CD14-positive monocyte (primary cell): Measurements from ENCODE around the gene FOLR1. TPM values are rescaled to one million over a fixed set of nuclear protein-coding genes. Genes with fewer than 3 reads are reported as not detected.

Experiments used
- DNase-seq, 3 donors: peaks; one replicate each; pipeline ENCODE4 v3.0.0-alpha.2; 2011 to 2022
- H2AFZ ChIP-seq: 2 replicates; pipeline ENCODE4 v1.6.0; 2012; ENCODE audit warnings: mild to moderate bottlenecking, low read depth, low read length, inconsistent platforms; ENCODE audit not compliant: insufficient read depth, poor library complexity, severe bottlenecking
- H3K27ac ChIP-seq, 2 donors: 1 replicate in 1 of 2; 2 replicates in 1 of 2; pipeline ENCODE4 v1.5.1; 2012 to 2013; ENCODE audit warnings: low read length in 2 of 2, control low read depth in 1 of 2, inconsistent platforms in 1 of 2, low read depth in 1 of 2, mild to moderate bottlenecking in 1 of 2
- H3K27me3 ChIP-seq, 2 donors: one replicate each; pipeline versions ENCODE4 v1.6.0 to v1.6.1; 2011 to 2013; ENCODE audit warnings: low read length in 2 of 2; ENCODE audit not compliant: control insufficient read depth in 2 of 2, insufficient read depth in 2 of 2
- H3K36me3 ChIP-seq, 2 donors: replicated peaks in 1 of 2; 1 replicate in 1 of 2; 2 replicates in 1 of 2; pipeline versions ENCODE4 v1.5.1 to v1.6.1; 2012 to 2013; ENCODE audit warnings: low read length in 2 of 2, control low read depth in 1 of 2, inconsistent platforms in 1 of 2, mild to moderate bottlenecking in 1 of 2; ENCODE audit not compliant: insufficient read depth in 2 of 2, control insufficient read depth in 1 of 2
- H3K4me1 ChIP-seq, 2 donors: 1 replicate in 1 of 2; 2 replicates in 1 of 2; pipeline versions ENCODE4 v1.5.1 to v1.6.1; 2012 to 2013; ENCODE audit warnings: low read length in 2 of 2, control low read depth in 1 of 2, inconsistent platforms in 1 of 2, mild to moderate bottlenecking in 1 of 2, moderate library complexity in 1 of 2; ENCODE audit not compliant: insufficient read depth in 2 of 2, control insufficient read depth in 1 of 2
- H3K4me2 ChIP-seq: replicated peaks from 2 replicates; pipeline ENCODE3; 2012; ENCODE audit warnings: low read length, moderate library complexity, mild to moderate bottlenecking; ENCODE audit not compliant: poor library complexity, severe bottlenecking; ENCODE audit errors: extremely low read depth
- H3K4me3 ChIP-seq, 3 experiments: fragments of 200-600 bp in 1 of 3; sonication (generic) in 1 of 3; replicated peaks in 1 of 3; 1 replicate in 2 of 3; 2 replicates in 1 of 3; pipeline ENCODE4 v1.5.1; 2011 to 2013; ENCODE audit warnings: low read length in 3 of 3, mild to moderate bottlenecking in 3 of 3, control low read depth in 2 of 3, low read depth in 2 of 3, inconsistent platforms in 1 of 3, moderate library complexity in 1 of 3
- H3K79me2 ChIP-seq: 2 replicates; pipeline ENCODE4 v1.6.0; 2012; ENCODE audit warnings: mild to moderate bottlenecking, control low read depth, inconsistent platforms, low read length, moderate library complexity; ENCODE audit not compliant: insufficient read depth
- H3K9ac ChIP-seq: 2 replicates; pipeline ENCODE4 v1.6.0; 2017; ENCODE audit warnings: low read length, mild to moderate bottlenecking; ENCODE audit not compliant: insufficient read depth, poor library complexity, severe bottlenecking
- H3K9me3 ChIP-seq, 2 donors: replicated peaks in 1 of 2; 1 replicate in 1 of 2; 2 replicates in 1 of 2; pipeline versions ENCODE4 v1.5.1 to v1.6.1; 2012 to 2013; ENCODE audit warnings: low read length in 2 of 2, control low read depth in 1 of 2; ENCODE audit not compliant: control insufficient read depth in 1 of 2, insufficient read depth in 1 of 2
- H4K20me1 ChIP-seq: 2 replicates; pipeline ENCODE4 v1.6.0; 2012; ENCODE audit warnings: mild to moderate bottlenecking, low read length, control low read depth, moderate library complexity; ENCODE audit not compliant: insufficient read depth
- H3K27ac Mint-ChIP-seq, 7 donors: one replicate each; pipeline ENCODE4 v1.8.0; 2020; ENCODE audit warnings: mild to moderate bottlenecking in 7 of 7, mixed read lengths in 7 of 7, moderate library complexity in 6 of 7, inconsistent platforms in 2 of 7
- H3K27me3 Mint-ChIP-seq, 3 donors: one replicate each; pipeline ENCODE4 v1.8.0; 2021 to 2022; ENCODE audit warnings: low read depth in 3 of 3, mild to moderate bottlenecking in 3 of 3, mixed read lengths in 3 of 3, moderate library complexity in 3 of 3, inconsistent platforms in 1 of 3
- H3K36me3 Mint-ChIP-seq, 2 donors: one replicate each; pipeline ENCODE4 v1.8.0; 2020; ENCODE audit warnings: mixed read lengths in 2 of 2, inconsistent platforms in 1 of 2, mild to moderate bottlenecking in 1 of 2
- H3K4me1 Mint-ChIP-seq: one replicate; pipeline ENCODE4 v1.8.0; 2020; ENCODE audit warnings: mild to moderate bottlenecking, mixed read lengths
- H3K4me3 Mint-ChIP-seq, 2 donors: one replicate each; pipeline ENCODE4 v1.8.0; 2020; ENCODE audit warnings: mild to moderate bottlenecking in 2 of 2, mixed read lengths in 2 of 2, moderate library complexity in 1 of 2
- H3K9me3 Mint-ChIP-seq, 7 donors: one replicate each; pipeline ENCODE4 v1.8.0; 2020 to 2022; ENCODE audit warnings: mixed read lengths in 7 of 7, mild to moderate bottlenecking in 6 of 7, moderate library complexity in 6 of 7, inconsistent platforms in 2 of 7
- CTCF ChIP-seq: fragments of 200-600 bp; IDR thresholded peaks from one replicate; pipeline ENCODE4 v1.8.0; 2022; ENCODE audit warnings: antibody characterized with exemption, mild to moderate bottlenecking
- WGBS: methylation state at CpG from one replicate; pipeline ENCODE4 v1.1.5; 2013; ENCODE audit warnings: missing lambda C conversion rate; ENCODE audit not compliant: insufficient coverage; 5-methylcytosine and 5-hydroxymethylcytosine counted together
- intact Hi-C, 2 donors: fragments of 100-400 bp; cut with micrococcal nuclease; formaldehyde crosslinking; loops; one replicate each; pipeline versions ENCODE4 v1.15.0 to v1.15.1; 2023
- polyA plus RNA-seq, 3 donors: library from polyadenylated mRNA; depleted of rRNA in 1 of 3; unstranded in 2 of 3; stranded (reverse) in 1 of 3; fragments of 300-500 nt in 2 of 3; fragments of >200 nt in 1 of 3; fragmentation: Illumina TruSeq in 2 of 3; gene quantifications; 1 replicate in 2 of 3; 2 replicates in 1 of 3; pipeline ENCODE4 v1.2.3, GENCODE V29; 2012 to 2021

FOLR1 gene
- polyA plus RNA-seq, 3 donors, result not detected

- Histone ChIP-seq H3K27ac (no peak overlapping the region), H3K9ac (no peak overlapping the region), H4K20me1 (peaks cover 87% of the 10 kb centered on the region), H3K4me3 (no peak overlapping the region), H2AFZ (no peak overlapping the region), H3K36me3 (peaks cover 74 to 76% of the 10 kb centered on the region in 2 donors), H3K79me2 (peaks cover 40% of the 10 kb centered on the region), H3K9me3 (no peaks in the 10 kb centered on the region), H3K4me1 (peaks cover 16 to 23% of the 10 kb centered on the region in 2 donors), H3K4me2 (no peak overlapping the region), H3K27me3 (no peaks in the 10 kb centered on the region)
- intact Hi-C loops, result loop anchor here in 1 of 2 donors (5.0 to 10.0 kb wide), 2 partner anchors 47 to 124 kb away; partner anchors contain the start of genes LAMTOR1 and TOMT
- peak overlapping the region in 1 of 7 donors; percentile 1 for H3K27ac Mint-ChIP-seq
- DNase-seq, result no peak
- TF ChIP-seq CTCF, result no peak
- H3K9me3 Mint-ChIP-seq, result no peaks in the 10 kb centered on the region
- peaks cover 0 to 2% (median 0%) of the 10 kb centered on the region in 3 donors for H3K27me3 Mint-ChIP-seq
- peaks cover 39% of the 10 kb centered on the region for H3K4me1 Mint-ChIP-seq
- WGBS, result 100% methylated on average over 7 of the region's 7 CpGs
- peaks cover 66 to 78% of the 10 kb centered on the region in 2 donors for H3K36me3 Mint-ChIP-seq
- H3K4me3 Mint-ChIP-seq, result no peak overlapping the region
Observed at GRCh38 chr11:72228844-72229231, 36.9 kb downstream of the FOLR1 start.

DNA sequence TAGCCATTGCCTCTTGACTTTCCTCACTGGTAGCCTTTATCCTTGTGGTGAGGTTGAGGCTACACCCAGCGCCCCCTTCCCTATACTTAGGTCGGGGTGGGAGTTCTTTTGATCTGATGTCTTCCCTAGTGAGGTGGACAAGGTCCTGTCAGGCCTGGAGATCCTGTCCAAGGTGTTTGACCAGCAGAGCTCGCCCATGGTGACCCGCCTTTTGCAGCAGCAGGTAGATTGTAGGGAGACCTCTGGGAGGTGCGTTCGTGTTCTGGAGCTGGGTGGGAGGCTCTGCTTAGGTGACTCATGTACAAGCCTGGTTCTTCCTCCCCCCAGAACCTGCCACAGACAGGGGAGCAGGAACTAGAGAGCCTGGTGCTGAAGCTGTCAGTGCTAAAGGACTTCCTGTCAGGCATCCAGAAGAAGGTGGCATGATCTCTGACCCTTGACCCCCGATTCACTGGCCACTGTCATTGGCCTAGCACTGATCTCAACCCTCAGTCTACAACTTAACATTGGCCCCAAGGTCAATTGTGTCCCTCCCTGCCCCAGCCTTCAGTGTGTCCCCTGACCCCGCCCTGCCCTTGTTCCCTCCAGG, 37.5 kb downstream of the FOLR1 start:
- Histone ChIP-seq H3K27ac (no peak overlapping the region), H3K9ac (no peak overlapping the region), H3K4me3 (no peak overlapping the region), H3K27me3 (no peaks in the 10 kb centered on the region), H3K36me3 (peaks cover 80 to 82% of the 10 kb centered on the region in 2 donors), H4K20me1 (peaks cover 93% of the 10 kb centered on the region), H3K79me2 (peaks cover 34% of the 10 kb centered on the region), H3K4me2 (no peak overlapping the region), H3K9me3 (no peaks in the 10 kb centered on the region), H2AFZ (no peak overlapping the region), H3K4me1 (peaks cover 16 to 23% of the 10 kb centered on the region in 2 donors)
- Mint-ChIP-seq H3K9me3 (no peaks in the 10 kb centered on the region), H3K27ac (peak overlapping the region in 3 of 7 donors; percentile 1 to 45 (median 11)), H3K4me3 (no peak overlapping the region), H3K4me1 (peaks cover 44% of the 10 kb centered on the region), H3K27me3 (peaks cover 0 to 2% (median 0%) of the 10 kb centered on the region in 3 donors), H3K36me3 (peaks cover 72 to 84% of the 10 kb centered on the region in 2 donors)
- TF ChIP-seq CTCF, result no peak
- 97% methylated on average over 2 of the region's 8 CpGs for WGBS
- no peak for DNase-seq
- intact Hi-C loops, result loop anchor here in 1 of 2 donors (5.0 to 10.0 kb wide), 2 partner anchors 47 to 125 kb away; partner anchors contain the start of genes LAMTOR1 and TOMT
